Measurements from ENCODE around the gene ACTRT2.

The ACTRT2 gene

DNA sequence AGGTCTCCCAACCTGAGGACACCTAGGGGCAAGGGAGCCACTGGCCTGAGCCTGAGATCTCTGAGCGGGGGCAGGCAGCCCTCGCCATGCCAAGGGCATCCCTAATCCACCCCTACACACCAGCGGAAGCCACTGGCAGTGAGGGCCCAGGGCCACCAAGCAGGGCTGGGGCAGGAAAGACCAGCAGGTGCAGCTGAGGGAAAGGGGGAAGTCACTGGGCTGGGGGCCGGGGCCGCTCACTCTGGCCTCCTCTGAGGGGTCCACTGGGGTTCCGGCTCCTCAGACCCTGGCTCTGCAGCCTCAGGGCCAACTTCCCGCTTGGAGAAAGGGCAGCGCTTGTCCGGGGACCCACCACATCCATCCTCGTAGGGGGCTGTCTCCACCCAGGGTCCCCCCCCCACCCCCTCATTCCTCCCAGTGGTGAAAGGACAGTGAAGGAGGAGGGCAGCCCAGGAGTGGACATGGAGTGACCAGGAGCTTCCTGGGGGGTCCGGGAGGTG is 42.5 kb upstream of the ACTRT2 start:
- Histone ChIP-seq H3F3A (ENCODE audit: insufficient read depth) (no peaks in the 10 kb centered on the region), H3K9me3 (ENCODE audit: insufficient read depth, low read length) (no peaks in the 10 kb centered on the region), H2AFZ (ENCODE audit: low read depth, low read length, severe bottlenecking) (no peak overlapping the region), H3K27ac (ENCODE audit: low read depth, low read length) (no peak overlapping the region), H4K20me1 (ENCODE audit: low read depth, low read length) (no peaks in the 10 kb centered on the region), H3K36me3 (ENCODE audit: low read length) (no peaks in the 10 kb centered on the region), H3K4me3 (ENCODE audit: insufficient read depth, low read length, poor library complexity, severe bottlenecking) (no peak overlapping the region), H3K4me2 (ENCODE audit: low read depth, low read length, poor library complexity, severe bottlenecking) (no peak overlapping the region), H3K9ac (ENCODE audit: low read length) (no peak overlapping the region), H3K27me3 (ENCODE audit: low read length) (no peaks in the 10 kb centered on the region), H3K79me2 (ENCODE audit: insufficient read depth, low read length) (no peaks in the 10 kb centered on the region), H3K9me2 (replicated peaks; ENCODE audit: insufficient read depth, low read length) (no peaks in the 10 kb centered on the region)
- no peak for TF ChIP-seq EZH2phosphoT487 (conservative IDR thresholded peaks at IDR 0.05; ENCODE audit: low read length)
- TF ChIP-seq, protein P1, sequence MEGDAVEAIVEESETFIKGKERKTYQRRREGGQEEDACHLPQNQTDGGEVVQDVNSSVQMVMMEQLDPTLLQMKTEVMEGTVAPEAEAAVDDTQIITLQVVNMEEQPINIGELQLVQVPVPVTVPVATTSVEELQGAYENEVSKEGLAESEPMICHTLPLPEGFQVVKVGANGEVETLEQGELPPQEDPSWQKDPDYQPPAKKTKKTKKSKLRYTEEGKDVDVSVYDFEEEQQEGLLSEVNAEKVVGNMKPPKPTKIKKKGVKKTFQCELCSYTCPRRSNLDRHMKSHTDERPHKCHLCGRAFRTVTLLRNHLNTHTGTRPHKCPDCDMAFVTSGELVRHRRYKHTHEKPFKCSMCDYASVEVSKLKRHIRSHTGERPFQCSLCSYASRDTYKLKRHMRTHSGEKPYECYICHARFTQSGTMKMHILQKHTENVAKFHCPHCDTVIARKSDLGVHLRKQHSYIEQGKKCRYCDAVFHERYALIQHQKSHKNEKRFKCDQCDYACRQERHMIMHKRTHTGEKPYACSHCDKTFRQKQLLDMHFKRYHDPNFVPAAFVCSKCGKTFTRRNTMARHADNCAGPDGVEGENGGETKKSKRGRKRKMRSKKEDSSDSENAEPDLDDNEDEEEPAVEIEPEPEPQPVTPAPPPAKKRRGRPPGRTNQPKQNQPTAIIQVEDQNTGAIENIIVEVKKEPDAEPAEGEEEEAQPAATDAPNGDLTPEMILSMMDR (IDR thresholded peaks at IDR 0.05; ENCODE audit: insufficient read depth, low read length, poor library complexity, severe bottlenecking) = no peak

- Histone ChIP-seq H3K4me2 (ENCODE audit: low read depth, low read length, poor library complexity, severe bottlenecking) (no peak overlapping the region), H2AFZ (ENCODE audit: low read depth, low read length, severe bottlenecking) (no peak overlapping the region), H3K9ac (ENCODE audit: low read length) (no peak overlapping the region), H4K20me1 (ENCODE audit: low read depth, low read length) (no peaks in the 10 kb centered on the region), H3K9me3 (ENCODE audit: insufficient read depth, low read length) (no peaks in the 10 kb centered on the region), H3K36me3 (ENCODE audit: low read length) (no peaks in the 10 kb centered on the region), H3K79me2 (ENCODE audit: insufficient read depth, low read length) (no peaks in the 10 kb centered on the region), H3K9me2 (replicated peaks; ENCODE audit: insufficient read depth, low read length) (no peaks in the 10 kb centered on the region), H3K4me3 (ENCODE audit: insufficient read depth, low read length, poor library complexity, severe bottlenecking) (no peak overlapping the region), H3F3A (ENCODE audit: insufficient read depth) (no peaks in the 10 kb centered on the region), H3K27ac (ENCODE audit: low read depth, low read length) (no peak overlapping the region), H3K27me3 (ENCODE audit: low read length) (no peaks in the 10 kb centered on the region)
- TF ChIP-seq, protein P1 (IDR thresholded peaks at IDR 0.05; ENCODE audit: insufficient read depth, low read length, poor library complexity, severe bottlenecking) = no peak
- no peak for TF ChIP-seq EZH2phosphoT487 (conservative IDR thresholded peaks at IDR 0.05; ENCODE audit: low read length)
Observed at GRCh38 chr1:2979191-2980072, 41.8 kb upstream of the ACTRT2 start.

- H3K4me3 ChIP-seq (ENCODE audit: insufficient read depth, low read length, poor library complexity, severe bottlenecking) = no peak overlapping the region
- H3F3A ChIP-seq (ENCODE audit: insufficient read depth) = no peaks in the 10 kb centered on the region
- H3K9me3 ChIP-seq (ENCODE audit: insufficient read depth, low read length) = no peaks in the 10 kb centered on the region
- H3K9me2 ChIP-seq (replicated peaks; ENCODE audit: insufficient read depth, low read length) = no peaks in the 10 kb centered on the region
- TF ChIP-seq EZH2phosphoT487 (conservative IDR thresholded peaks at IDR 0.05; ENCODE audit: low read length) = no peak
- TF ChIP-seq, protein P1 (IDR thresholded peaks at IDR 0.05; ENCODE audit: insufficient read depth, low read length, poor library complexity, severe bottlenecking) = no peak
- H2AFZ ChIP-seq (ENCODE audit: low read depth, low read length, severe bottlenecking) = no peak overlapping the region
- no peaks in the 10 kb centered on the region for H3K79me2 ChIP-seq (ENCODE audit: insufficient read depth, low read length)
- no peak overlapping the region for H3K9ac ChIP-seq (ENCODE audit: low read length)
- H3K27ac ChIP-seq (ENCODE audit: low read depth, low read length) = no peak overlapping the region
- no peak overlapping the region for H3K4me2 ChIP-seq (ENCODE audit: low read depth, low read length, poor library complexity, severe bottlenecking)
- no peaks in the 10 kb centered on the region for H3K27me3 ChIP-seq (ENCODE audit: low read length)
- H4K20me1 ChIP-seq (ENCODE audit: low read depth, low read length) = no peaks in the 10 kb centered on the region
- H3K36me3 ChIP-seq (ENCODE audit: low read length) = no peaks in the 10 kb centered on the region
Observed at GRCh38 chr1:2980073-2980791, 41.0 kb upstream of the ACTRT2 start.
